Neural progenitor cell (in vitro differentiated cells): ENCODE results near the gene SPAG9. TPM values are rescaled to one million over a fixed set of nuclear protein-coding genes. Genes with fewer than 3 reads are reported as not detected.
A peak's percentile ranks its signal among the peaks of the same experiment; 100 is the strongest.

Experiments used
- DNase-seq: peaks from one replicate; pipeline ENCODE4 v3.0.0-alpha.2; 2016; ENCODE audit warnings: low spot score
- H2AFZ ChIP-seq: fragments of 200-600 bp; sonication (generic); replicated peaks from 2 replicates; pipeline ENCODE4 v1.6.1; 2016; ENCODE audit warnings: antibody characterized with exemption
- H3F3A ChIP-seq: fragments of 200-600 bp; sonication (generic); 2 replicates; pipeline ENCODE4 v1.6.1; 2016; ENCODE audit warnings: antibody characterized with exemption, low read depth
- H3K27ac ChIP-seq: fragments of 200-600 bp; sonication (generic); 2 replicates; pipeline ENCODE4 v1.5.1; 2016; ENCODE audit warnings: mild to moderate bottlenecking
- H3K27me3 ChIP-seq: fragments of 200-600 bp; sonication (generic); 2 replicates; pipeline ENCODE4 v1.6.1; 2016; ENCODE audit warnings: mild to moderate bottlenecking, moderate library complexity
- H3K36me3 ChIP-seq: fragments of 200-600 bp; sonication (generic); 2 replicates; pipeline ENCODE4 v1.5.1; 2016
- H3K4me1 ChIP-seq: fragments of 200-600 bp; sonication (generic); 2 replicates; pipeline ENCODE4 v1.6.1; 2016; ENCODE audit warnings: mixed run types
- H3K4me2 ChIP-seq: fragments of 200-600 bp; sonication (generic); 2 replicates; pipeline ENCODE4 v1.6.1; 2016
- H3K4me3 ChIP-seq: fragments of 200-600 bp; sonication (generic); 2 replicates; pipeline ENCODE4 v1.5.1; 2016
- H3K79me2 ChIP-seq: fragments of 200-600 bp; sonication (generic); 2 replicates; pipeline ENCODE4 v1.6.1; 2016; ENCODE audit warnings: low read depth
- H3K9ac ChIP-seq: fragments of 200-600 bp; sonication (generic); 2 replicates; pipeline ENCODE4 v1.6.1; 2016
- H3K9me3 ChIP-seq: fragments of 200-600 bp; sonication (generic); 2 replicates; pipeline ENCODE4 v1.5.1; 2016; ENCODE audit warnings: low read depth
- H4K20me1 ChIP-seq: fragments of 200-600 bp; sonication (generic); 2 replicates; pipeline ENCODE4 v1.6.1; 2016; ENCODE audit warnings: low read depth
- H3K27ac Mint-ChIP-seq: 3 replicates; pipeline ENCODE4 v1.8.0; 2021; ENCODE audit warnings: mixed read lengths
- H3K27me3 Mint-ChIP-seq: 2 replicates; pipeline ENCODE4 v1.8.0; 2022; ENCODE audit warnings: low read depth, mild to moderate bottlenecking, inconsistent platforms, moderate library complexity, mixed read lengths; ENCODE audit not compliant: insufficient read depth
- H3K36me3 Mint-ChIP-seq: 3 replicates; pipeline ENCODE4 v1.8.0; 2021; ENCODE audit warnings: mixed read lengths
- H3K4me1 Mint-ChIP-seq: 3 replicates; pipeline ENCODE4 v1.8.0; 2021; ENCODE audit warnings: mixed read lengths
- H3K4me3 Mint-ChIP-seq: 3 replicates; pipeline ENCODE4 v1.8.0; 2021; ENCODE audit warnings: mild to moderate bottlenecking, moderate library complexity, mixed read lengths
- H3K9me3 Mint-ChIP-seq: 3 replicates; pipeline ENCODE4 v1.8.0; 2020; ENCODE audit warnings: mixed read lengths
- EZH2 ChIP-seq: fragments of 200-600 bp; sonication (generic); IDR thresholded peaks from 2 replicates; pipeline ENCODE4 v1.6.1; 2017; ENCODE audit warnings: antibody characterized with exemption, mild to moderate bottlenecking, moderate library complexity
- EZH2phosphoT487 ChIP-seq: fragments of 200-600 bp; sonication (generic); IDR thresholded peaks from 2 replicates; pipeline ENCODE4 v1.6.1; 2017; ENCODE audit warnings: antibody characterized with exemption
- total RNA-seq: library from RNA; depleted of rRNA; stranded (reverse); fragments of >200 nt; gene quantifications from 2 replicates; pipeline ENCODE4 v1.2.3, GENCODE V29; 2015; ENCODE audit warnings: low replicate concordance
- TF ChIP-seq, protein P1 (sequence below): fragments of 200-600 bp; sonication (generic); IDR thresholded peaks from 2 replicates; pipeline ENCODE4 v1.5.1; 2017; ENCODE audit warnings: antibody characterized with exemption, mild to moderate bottlenecking

SPAG9 gene
- total RNA-seq, 1 donor from 2014 or later: 99.5 TPM

DNA sequence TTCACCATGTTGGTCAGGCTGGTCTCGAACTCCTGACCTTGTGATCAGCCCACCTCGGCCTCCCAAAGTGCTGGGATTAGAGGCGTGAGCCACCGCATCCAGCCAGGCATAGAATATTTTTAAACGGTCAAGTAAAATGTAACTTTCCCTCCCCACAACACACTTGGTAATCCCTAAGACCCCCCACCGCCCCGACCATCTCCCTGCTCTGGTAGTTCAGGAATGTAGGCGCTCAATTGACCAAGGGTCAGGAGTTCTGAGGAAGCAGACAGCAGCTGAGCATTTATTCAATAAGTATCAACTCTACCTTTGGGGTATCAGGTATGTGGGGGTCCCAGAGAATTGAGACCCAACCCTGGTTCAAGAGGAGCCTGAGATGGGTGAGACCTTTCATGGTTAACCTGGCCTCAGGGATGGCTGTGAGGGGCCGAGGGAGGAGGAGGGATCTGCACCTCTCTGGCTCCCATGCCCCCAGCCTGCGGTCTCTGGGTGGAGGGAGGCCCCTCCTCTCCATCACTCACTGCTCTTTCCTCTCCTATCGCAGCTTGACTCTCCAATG, 206.1 kb downstream of the SPAG9 start:
- H3K9ac ChIP-seq: no peak overlapping the region
- peaks cover 29% of the 10 kb centered on the region for H3F3A ChIP-seq
- Mint-ChIP-seq H3K36me3 (no peaks in the 10 kb centered on the region), H3K4me3 (peak overlapping the region; percentile 15), H3K4me1 (peaks cover 62% of the 10 kb centered on the region), H3K27me3 (peaks cover 4% of the 10 kb centered on the region), H3K27ac (no peak overlapping the region), H3K9me3 (no peaks in the 10 kb centered on the region)
- TF ChIP-seq EZH2: no peak
- TF ChIP-seq EZH2phosphoT487: no peak
- TF ChIP-seq, protein P1, sequence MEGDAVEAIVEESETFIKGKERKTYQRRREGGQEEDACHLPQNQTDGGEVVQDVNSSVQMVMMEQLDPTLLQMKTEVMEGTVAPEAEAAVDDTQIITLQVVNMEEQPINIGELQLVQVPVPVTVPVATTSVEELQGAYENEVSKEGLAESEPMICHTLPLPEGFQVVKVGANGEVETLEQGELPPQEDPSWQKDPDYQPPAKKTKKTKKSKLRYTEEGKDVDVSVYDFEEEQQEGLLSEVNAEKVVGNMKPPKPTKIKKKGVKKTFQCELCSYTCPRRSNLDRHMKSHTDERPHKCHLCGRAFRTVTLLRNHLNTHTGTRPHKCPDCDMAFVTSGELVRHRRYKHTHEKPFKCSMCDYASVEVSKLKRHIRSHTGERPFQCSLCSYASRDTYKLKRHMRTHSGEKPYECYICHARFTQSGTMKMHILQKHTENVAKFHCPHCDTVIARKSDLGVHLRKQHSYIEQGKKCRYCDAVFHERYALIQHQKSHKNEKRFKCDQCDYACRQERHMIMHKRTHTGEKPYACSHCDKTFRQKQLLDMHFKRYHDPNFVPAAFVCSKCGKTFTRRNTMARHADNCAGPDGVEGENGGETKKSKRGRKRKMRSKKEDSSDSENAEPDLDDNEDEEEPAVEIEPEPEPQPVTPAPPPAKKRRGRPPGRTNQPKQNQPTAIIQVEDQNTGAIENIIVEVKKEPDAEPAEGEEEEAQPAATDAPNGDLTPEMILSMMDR: no peak
- no peaks in the 10 kb centered on the region for H4K20me1 ChIP-seq
- H3K4me3 ChIP-seq: no peak overlapping the region
- peak; percentile 46 for DNase-seq
- peaks cover 48% of the 10 kb centered on the region for H3K4me1 ChIP-seq
- no peak overlapping the region for H3K27ac ChIP-seq
- H3K27me3 ChIP-seq: no peaks in the 10 kb centered on the region
- no peak overlapping the region for H3K4me2 ChIP-seq
- H3K9me3 ChIP-seq: no peaks in the 10 kb centered on the region
- H2AFZ ChIP-seq: peak overlapping the region; percentile 12
- no peaks in the 10 kb centered on the region for H3K79me2 ChIP-seq
- no peaks in the 10 kb centered on the region for H3K36me3 ChIP-seq

DNA sequence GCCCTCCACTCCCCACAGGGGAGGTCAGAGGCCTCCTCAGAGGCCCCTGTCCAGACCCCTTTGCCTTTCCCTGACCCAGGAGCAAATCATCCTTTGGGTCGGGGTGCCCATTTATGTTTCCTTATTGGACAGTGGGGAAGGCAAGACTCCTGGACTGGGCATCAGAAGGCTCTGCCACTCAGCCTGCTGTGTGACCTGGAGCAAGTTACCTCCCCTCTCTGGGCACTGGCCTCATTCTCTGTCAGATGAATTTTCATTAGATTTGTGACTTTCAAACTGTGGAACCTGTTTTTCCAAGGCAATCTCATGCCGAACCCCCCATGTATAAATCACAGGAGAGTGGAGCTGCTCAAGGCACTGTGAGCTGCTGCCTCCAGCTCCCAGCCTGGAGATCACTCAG, 207.5 kb downstream of the SPAG9 start:
- H3F3A ChIP-seq: peaks cover 41% of the 10 kb centered on the region
- H3K27ac Mint-ChIP-seq: no peak overlapping the region

More for the DNA sequence above, 207.5 kb downstream of the SPAG9 start:
- no peak overlapping the region for H3K4me2 ChIP-seq
- no peaks in the 10 kb centered on the region for H4K20me1 ChIP-seq
- H3K79me2 ChIP-seq: no peaks in the 10 kb centered on the region
- peaks cover 59% of the 10 kb centered on the region for H3K4me1 Mint-ChIP-seq
- H3K27me3 ChIP-seq: no peaks in the 10 kb centered on the region
- no peaks in the 10 kb centered on the region for H3K36me3 Mint-ChIP-seq
- no peak overlapping the region for H3K27ac ChIP-seq
- H3K27me3 Mint-ChIP-seq: peaks cover 5% of the 10 kb centered on the region
- TF ChIP-seq EZH2phosphoT487: no peak
- no peak for TF ChIP-seq EZH2
- TF ChIP-seq, protein P1: no peak
- H2AFZ ChIP-seq: no peak overlapping the region
- H3K4me1 ChIP-seq: peaks cover 44% of the 10 kb centered on the region
- DNase-seq: no peak
- H3K36me3 ChIP-seq: no peaks in the 10 kb centered on the region
- no peak overlapping the region for H3K9ac ChIP-seq
- H3K4me3 ChIP-seq: no peak overlapping the region
- no peaks in the 10 kb centered on the region for H3K9me3 ChIP-seq
- no peaks in the 10 kb centered on the region for H3K9me3 Mint-ChIP-seq
- no peak overlapping the region for H3K4me3 Mint-ChIP-seq

Other genes starting within 250 kb of the SPAG9 start
- 89.5 and 95.1 TPM in 2 replicates for gene NME1, start 32.7 kb upstream of the SPAG9 start, total RNA-seq
- 287 and 388 TPM in 2 replicates for gene NME2, start 45.5 kb upstream of the SPAG9 start, total RNA-seq
- gene MBTD1, start 139.2 kb upstream of the SPAG9 start, total RNA-seq: 50.1 and 69.8 TPM in 2 replicates
- gene UTP18, start 139.7 kb upstream of the SPAG9 start, total RNA-seq: 78.7 and 107 TPM in 2 replicates